GM18873 (cell line): ENCODE measurements around the gene DNAH2.

ENCODE experiments used
- ATAC-seq: cut with Tn5 transposase; IDR thresholded peaks from one replicate; pipeline ENCODE4 v1.9.1; 2021; ENCODE audit warnings: mild to moderate bottlenecking, moderate library complexity, moderate number of reproducible peaks; ENCODE audit not compliant: unreplicated experiment, low FRiP score

DNAH2 gene

DNA sequence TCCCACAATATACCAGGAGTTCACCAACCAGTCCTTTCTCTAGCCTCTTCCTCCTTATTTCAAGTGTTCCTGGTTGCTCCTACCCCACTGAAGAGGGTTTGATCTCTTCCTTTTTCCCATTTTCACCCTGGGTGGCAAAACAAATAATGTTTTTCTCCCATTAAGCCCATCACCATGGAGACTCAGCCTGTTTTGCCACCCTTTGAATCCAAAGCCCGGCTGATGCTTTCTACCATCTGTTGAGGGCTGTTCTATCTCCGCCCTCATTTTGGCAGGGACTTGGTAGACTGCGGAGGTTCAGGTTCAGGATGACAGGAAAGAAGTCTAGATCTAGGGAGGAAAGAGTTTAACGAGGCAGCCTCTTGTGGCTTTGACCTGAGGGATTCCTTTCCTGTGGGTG, 2.6 kb downstream of the DNAH2 start:
- ATAC-seq, result no peak

DNA sequence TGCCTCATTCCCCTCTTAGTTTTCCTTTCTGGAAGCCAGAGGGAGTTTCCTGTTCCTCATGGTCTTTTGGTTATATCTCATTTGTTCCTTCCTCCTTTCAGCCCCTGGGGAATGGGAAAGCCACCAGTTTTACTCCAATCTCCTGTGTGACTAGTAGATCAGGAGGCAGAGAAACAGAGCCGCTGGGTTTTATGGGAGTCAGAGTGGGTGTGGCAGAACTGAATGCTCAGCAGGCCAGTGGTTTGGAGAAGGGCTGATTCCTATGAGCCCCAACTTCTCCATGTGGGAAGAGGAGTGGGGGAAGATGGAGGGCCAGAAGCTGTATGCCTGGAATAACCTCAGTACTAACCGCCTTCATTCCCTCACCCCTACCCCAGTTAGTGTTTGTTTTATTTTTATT, 4.1 kb downstream of the DNAH2 start:
- ATAC-seq, result no peak

DNA sequence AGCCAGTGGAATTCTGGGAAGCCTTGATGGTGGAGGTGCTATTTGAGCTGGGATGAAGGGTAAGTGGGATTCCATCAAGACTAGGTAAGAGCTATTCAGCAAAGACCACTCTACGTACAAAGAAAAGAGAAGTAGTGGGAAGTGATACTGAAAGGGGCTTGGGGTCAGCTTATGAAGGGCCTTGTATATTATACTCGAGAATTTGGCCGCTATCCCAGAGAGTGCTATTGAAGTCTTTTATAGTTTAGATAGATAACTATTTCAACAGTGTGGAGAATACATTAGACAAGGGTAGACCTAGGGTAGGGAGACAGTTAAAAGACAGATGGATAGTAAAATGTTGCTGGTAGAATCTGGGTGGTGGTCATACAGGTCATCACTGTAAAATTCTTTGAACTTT, 10.3 kb downstream of the DNAH2 start:
- no peak for ATAC-seq

GRCh38 chr17:7729816-7730215, 12.3 kb downstream of the DNAH2 start:
- ATAC-seq, result no peak

GRCh38 chr17:7732981-7733539, 15.5 kb downstream of the DNAH2 start:
- no peak for ATAC-seq

GRCh38 chr17:7737601-7738000, 20.1 kb downstream of the DNAH2 start:
- no peak for ATAC-seq

GRCh38 chr17:7739746-7740145, 22.2 kb downstream of the DNAH2 start:
- ATAC-seq, result no peak

- no peak for ATAC-seq
Observed at GRCh38 chr17:7740481-7741001, 23.0 kb downstream of the DNAH2 start.

DNA sequence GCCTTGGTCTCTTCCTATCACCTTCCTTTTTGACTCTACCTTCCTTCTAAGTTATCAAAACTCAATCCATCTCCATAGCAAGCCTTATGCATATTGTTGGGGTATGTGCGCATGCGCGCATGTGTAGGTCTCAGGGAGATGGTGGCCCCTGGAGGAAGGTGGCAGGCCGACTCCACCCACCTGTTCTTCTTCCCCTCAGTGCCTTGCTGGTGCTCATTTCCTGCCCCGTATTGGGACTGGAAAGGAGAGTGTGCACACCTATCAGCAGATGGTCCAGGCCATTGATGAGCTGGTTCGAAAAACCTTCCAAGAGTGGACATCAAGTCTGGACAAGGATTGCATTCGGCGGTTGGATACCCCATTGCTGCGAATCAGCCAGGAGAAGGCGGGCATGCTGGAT, 25.2 kb downstream of the DNAH2 start:
- no peak for ATAC-seq

GRCh38 chr17:7744416-7744815, 26.9 kb downstream of the DNAH2 start:
- no peak for ATAC-seq

- ATAC-seq, result no peak
Observed at GRCh38 chr17:7745748-7746470, 28.4 kb downstream of the DNAH2 start.

- no peak for ATAC-seq
Observed at GRCh38 chr17:7747635-7748071, 30.1 kb downstream of the DNAH2 start.

- no peak for ATAC-seq
Observed at GRCh38 chr17:7748076-7748775, 30.7 kb downstream of the DNAH2 start.

DNA sequence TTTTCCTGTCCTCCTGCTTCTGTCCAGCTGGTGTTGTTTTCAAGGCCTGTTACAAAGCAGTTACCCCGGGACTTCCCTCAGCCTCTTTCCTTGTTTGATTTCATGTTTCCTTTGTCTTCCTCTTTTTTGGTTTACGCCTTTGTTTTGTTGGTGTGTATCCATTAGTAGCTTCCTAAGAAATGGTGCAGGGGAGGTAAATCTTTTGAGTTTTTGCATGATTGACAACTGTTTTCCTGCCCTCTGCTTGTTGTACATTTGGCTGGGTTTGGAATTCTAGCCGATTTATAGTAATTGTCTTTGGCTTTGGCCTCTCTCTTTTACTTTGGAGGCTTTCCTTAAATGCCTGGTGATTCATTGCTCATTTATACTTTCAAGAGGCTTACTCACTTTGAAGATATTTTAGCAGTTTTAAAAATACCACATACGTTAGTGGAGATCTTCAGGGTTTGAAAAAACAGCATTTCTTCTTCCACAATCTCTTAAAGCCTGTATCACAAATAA, 32.8 kb downstream of the DNAH2 start:
- ATAC-seq, result no peak

- ATAC-seq, result no peak
Observed at GRCh38 chr17:7754656-7755055, 37.1 kb downstream of the DNAH2 start.

GRCh38 chr17:7755095-7755890, 37.7 kb downstream of the DNAH2 start:
- no peak for ATAC-seq

DNA sequence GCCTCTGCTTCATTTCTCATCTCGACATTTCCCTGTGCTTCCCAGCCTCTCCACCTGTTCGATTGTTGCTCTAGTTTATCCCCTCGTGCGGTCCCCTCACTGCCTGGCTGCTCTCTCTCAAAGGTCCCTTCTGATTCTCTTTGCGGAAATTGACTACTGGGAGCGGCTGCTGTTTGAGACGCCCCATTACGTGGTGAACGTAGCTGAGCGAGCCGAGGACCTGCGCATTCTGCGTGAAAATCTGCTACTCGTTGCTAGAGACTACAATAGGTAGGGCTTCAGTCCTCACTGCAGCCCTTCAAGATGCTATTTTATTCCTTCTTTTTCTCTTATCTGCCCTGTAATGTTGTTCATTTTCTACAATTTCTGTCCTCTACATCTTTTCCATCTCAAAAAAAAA, 39.4 kb downstream of the DNAH2 start:
- no peak for ATAC-seq

- ATAC-seq, result no peak
Observed at GRCh38 chr17:7763919-7764318, 46.4 kb downstream of the DNAH2 start.

- ATAC-seq, result no peak
Observed at GRCh38 chr17:7767004-7767403, 49.5 kb downstream of the DNAH2 start.

DNA sequence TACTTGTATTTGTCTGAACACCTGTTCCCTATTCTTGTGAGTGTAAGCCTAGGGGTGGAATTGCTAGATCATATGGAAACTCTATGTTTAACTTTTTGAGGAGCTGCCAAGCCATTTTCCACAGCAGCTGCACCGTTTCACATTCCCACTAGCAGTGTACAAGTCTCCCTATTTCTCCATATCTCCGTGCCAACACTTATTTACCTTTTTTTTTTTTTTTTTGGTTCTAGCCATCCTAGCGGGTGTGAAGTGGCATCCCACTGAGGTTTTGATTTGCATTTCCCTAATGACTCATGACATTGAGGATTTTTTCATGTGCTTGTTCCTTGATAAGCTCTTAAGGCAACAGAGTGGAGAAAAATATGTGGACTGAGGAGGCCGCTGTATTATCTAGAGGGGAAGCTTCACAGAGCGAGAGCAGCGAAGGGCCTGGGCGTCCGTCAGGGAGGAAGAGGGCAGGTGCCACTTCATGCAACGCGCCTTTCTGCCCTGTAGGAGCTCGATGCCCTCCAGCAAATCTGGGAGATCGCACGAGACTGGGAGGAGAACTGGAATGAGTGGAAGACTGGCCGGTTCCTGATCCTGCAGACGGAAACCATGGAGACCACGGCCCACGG, 50.0 kb downstream of the DNAH2 start:
- no peak for ATAC-seq
